Measurements from ENCODE around the gene SNRNP40.

The SNRNP40 gene

GRCh38 chr1:31318146-31318545 is 21.6 kb upstream of the SNRNP40 start:
- ATAC-seq = no peak
- TF ChIP-seq TOX (CRISPR knock-in tag; IDR thresholded peaks at IDR 0.05; ENCODE audit: borderline replicate concordance) = no peak
- TF ChIP-seq, protein P1, sequence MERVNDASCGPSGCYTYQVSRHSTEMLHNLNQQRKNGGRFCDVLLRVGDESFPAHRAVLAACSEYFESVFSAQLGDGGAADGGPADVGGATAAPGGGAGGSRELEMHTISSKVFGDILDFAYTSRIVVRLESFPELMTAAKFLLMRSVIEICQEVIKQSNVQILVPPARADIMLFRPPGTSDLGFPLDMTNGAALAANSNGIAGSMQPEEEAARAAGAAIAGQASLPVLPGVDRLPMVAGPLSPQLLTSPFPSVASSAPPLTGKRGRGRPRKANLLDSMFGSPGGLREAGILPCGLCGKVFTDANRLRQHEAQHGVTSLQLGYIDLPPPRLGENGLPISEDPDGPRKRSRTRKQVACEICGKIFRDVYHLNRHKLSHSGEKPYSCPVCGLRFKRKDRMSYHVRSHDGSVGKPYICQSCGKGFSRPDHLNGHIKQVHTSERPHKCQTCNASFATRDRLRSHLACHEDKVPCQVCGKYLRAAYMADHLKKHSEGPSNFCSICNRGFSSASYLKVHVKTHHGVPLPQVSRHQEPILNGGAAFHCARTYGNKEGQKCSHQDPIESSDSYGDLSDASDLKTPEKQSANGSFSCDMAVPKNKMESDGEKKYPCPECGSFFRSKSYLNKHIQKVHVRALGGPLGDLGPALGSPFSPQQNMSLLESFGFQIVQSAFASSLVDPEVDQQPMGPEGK (CRISPR knock-in tag; IDR thresholded peaks at IDR 0.05; ENCODE audit: borderline replicate concordance) = no peak
- no peak for TF ChIP-seq RARB (CRISPR knock-in tag; IDR thresholded peaks at IDR 0.05)
- TF ChIP-seq ZNF565 (CRISPR knock-in tag; conservative IDR thresholded peaks at IDR 0.05; ENCODE audit: low read depth) = no peak
- no peak for TF ChIP-seq ZNF70 (CRISPR knock-in tag; IDR thresholded peaks at IDR 0.05)
- no peak for TF ChIP-seq ZFP3 (CRISPR knock-in tag; IDR thresholded peaks at IDR 0.05)
- TF ChIP-seq ESRRG (CRISPR knock-in tag; IDR thresholded peaks at IDR 0.05) = no peak

- no peak for ATAC-seq
Observed at GRCh38 chr1:31315902-31316301, 19.3 kb upstream of the SNRNP40 start.

GRCh38 chr1:31310198-31310597 is 13.6 kb upstream of the SNRNP40 start:
- no peak for ATAC-seq
- no peak for TF ChIP-seq ZNF70 (CRISPR knock-in tag; IDR thresholded peaks at IDR 0.05)
- TF ChIP-seq ZFP3 (CRISPR knock-in tag; IDR thresholded peaks at IDR 0.05) = no peak
- no peak for TF ChIP-seq ZC3H10 (CRISPR knock-in tag; IDR thresholded peaks at IDR 0.05)
- TF ChIP-seq, protein P2, sequence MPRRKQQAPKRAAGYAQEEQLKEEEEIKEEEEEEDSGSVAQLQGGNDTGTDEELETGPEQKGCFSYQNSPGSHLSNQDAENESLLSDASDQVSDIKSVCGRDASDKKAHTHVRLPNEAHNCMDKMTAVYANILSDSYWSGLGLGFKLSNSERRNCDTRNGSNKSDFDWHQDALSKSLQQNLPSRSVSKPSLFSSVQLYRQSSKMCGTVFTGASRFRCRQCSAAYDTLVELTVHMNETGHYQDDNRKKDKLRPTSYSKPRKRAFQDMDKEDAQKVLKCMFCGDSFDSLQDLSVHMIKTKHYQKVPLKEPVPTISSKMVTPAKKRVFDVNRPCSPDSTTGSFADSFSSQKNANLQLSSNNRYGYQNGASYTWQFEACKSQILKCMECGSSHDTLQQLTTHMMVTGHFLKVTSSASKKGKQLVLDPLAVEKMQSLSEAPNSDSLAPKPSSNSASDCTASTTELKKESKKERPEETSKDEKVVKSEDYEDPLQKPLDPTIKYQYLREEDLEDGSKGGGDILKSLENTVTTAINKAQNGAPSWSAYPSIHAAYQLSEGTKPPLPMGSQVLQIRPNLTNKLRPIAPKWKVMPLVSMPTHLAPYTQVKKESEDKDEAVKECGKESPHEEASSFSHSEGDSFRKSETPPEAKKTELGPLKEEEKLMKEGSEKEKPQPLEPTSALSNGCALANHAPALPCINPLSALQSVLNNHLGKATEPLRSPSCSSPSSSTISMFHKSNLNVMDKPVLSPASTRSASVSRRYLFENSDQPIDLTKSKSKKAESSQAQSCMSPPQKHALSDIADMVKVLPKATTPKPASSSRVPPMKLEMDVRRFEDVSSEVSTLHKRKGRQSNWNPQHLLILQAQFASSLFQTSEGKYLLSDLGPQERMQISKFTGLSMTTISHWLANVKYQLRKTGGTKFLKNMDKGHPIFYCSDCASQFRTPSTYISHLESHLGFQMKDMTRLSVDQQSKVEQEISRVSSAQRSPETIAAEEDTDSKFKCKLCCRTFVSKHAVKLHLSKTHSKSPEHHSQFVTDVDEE (CRISPR knock-in tag; IDR thresholded peaks at IDR 0.05) = no peak
- TF ChIP-seq TCF4 (CRISPR knock-in tag; IDR thresholded peaks at IDR 0.05; ENCODE audit: borderline replicate concordance) = no peak
- TF ChIP-seq ISL1 (CRISPR knock-in tag; IDR thresholded peaks at IDR 0.05) = no peak
- TF ChIP-seq, protein P1 (CRISPR knock-in tag; IDR thresholded peaks at IDR 0.05; ENCODE audit: borderline replicate concordance) = no peak
- no peak for TF ChIP-seq CREB5 (CRISPR knock-in tag; IDR thresholded peaks at IDR 0.05; ENCODE audit: low read depth)
- no peak for TF ChIP-seq TOX (CRISPR knock-in tag; IDR thresholded peaks at IDR 0.05; ENCODE audit: borderline replicate concordance)
- TF ChIP-seq ESRRG (CRISPR knock-in tag; IDR thresholded peaks at IDR 0.05) = no peak
- TF ChIP-seq ZNF8 (CRISPR knock-in tag; IDR thresholded peaks at IDR 0.05) = no peak

More at GRCh38 chr1:31315902-31316301, 19.3 kb upstream of the SNRNP40 start:
- TF ChIP-seq POU6F1 (CRISPR knock-in tag; IDR thresholded peaks at IDR 0.05; ENCODE audit: borderline replicate concordance, low read depth) = no peak
- TF ChIP-seq BACH2 (CRISPR knock-in tag; IDR thresholded peaks at IDR 0.05; ENCODE audit: borderline replicate concordance) = no peak
- no peak for TF ChIP-seq ZC3H10 (CRISPR knock-in tag; IDR thresholded peaks at IDR 0.05)
- TF ChIP-seq, protein P3, sequence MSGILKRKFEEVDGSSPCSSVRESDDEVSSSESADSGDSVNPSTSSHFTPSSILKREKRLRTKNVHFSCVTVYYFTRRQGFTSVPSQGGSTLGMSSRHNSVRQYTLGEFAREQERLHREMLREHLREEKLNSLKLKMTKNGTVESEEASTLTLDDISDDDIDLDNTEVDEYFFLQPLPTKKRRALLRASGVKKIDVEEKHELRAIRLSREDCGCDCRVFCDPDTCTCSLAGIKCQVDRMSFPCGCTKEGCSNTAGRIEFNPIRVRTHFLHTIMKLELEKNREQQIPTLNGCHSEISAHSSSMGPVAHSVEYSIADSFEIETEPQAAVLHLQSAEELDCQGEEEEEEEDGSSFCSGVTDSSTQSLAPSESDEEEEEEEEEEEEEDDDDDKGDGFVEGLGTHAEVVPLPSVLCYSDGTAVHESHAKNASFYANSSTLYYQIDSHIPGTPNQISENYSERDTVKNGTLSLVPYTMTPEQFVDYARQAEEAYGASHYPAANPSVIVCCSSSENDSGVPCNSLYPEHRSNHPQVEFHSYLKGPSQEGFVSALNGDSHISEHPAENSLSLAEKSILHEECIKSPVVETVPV (CRISPR knock-in tag; IDR thresholded peaks at IDR 0.05) = no peak
- no peak for TF ChIP-seq ZNF70 (CRISPR knock-in tag; IDR thresholded peaks at IDR 0.05)
- no peak for TF ChIP-seq ZNF8 (CRISPR knock-in tag; IDR thresholded peaks at IDR 0.05)
- TF ChIP-seq ARNTL (CRISPR knock-in tag; IDR thresholded peaks at IDR 0.05; ENCODE audit: borderline replicate concordance, low read depth) = no peak
- no peak for TF ChIP-seq ISL1 (CRISPR knock-in tag; IDR thresholded peaks at IDR 0.05)
- TF ChIP-seq SNAI2 (CRISPR knock-in tag; IDR thresholded peaks at IDR 0.05) = no peak

Measured in SK-N-SH treated with all-trans-retinoic acid at 6 μM for 48 hours (cell line).